8988T (cell line): Measurements from ENCODE around the gene N4BP2L2.

ENCODE experiments used
- DNase-seq: peaks from one replicate; pipeline ENCODE4 v3.0.0; 2011

N4BP2L2 gene

GRCh38 chr13:32528358-32528757, 10.2 kb downstream of the N4BP2L2 start:
- DNase-seq, result no peak

GRCh38 chr13:32527151-32527550, 11.4 kb downstream of the N4BP2L2 start:
- no peak for DNase-seq

- no peak for DNase-seq
These were observed 12.8 kb downstream of the N4BP2L2 start for GRCh38 chr13:32525766-32526165.

- no peak for DNase-seq
These were observed 23.3 kb downstream of the N4BP2L2 start for GRCh38 chr13:32515246-32515645.

- no peak for DNase-seq
These were observed 27.1 kb downstream of the N4BP2L2 start for GRCh38 chr13:32511482-32511881.

GRCh38 chr13:32504876-32505275, 33.7 kb downstream of the N4BP2L2 start:
- DNase-seq, result no peak

GRCh38 chr13:32504263-32504662, 34.3 kb downstream of the N4BP2L2 start:
- DNase-seq, result no peak

- no peak for DNase-seq
These were observed 34.9 kb downstream of the N4BP2L2 start for GRCh38 chr13:32503727-32504126.

GRCh38 chr13:32501064-32501463, 37.5 kb downstream of the N4BP2L2 start:
- DNase-seq, result no peak

GRCh38 chr13:32499538-32500210, 38.9 kb downstream of the N4BP2L2 start:
- no peak for DNase-seq

GRCh38 chr13:32497589-32497988, 41.0 kb downstream of the N4BP2L2 start:
- no peak for DNase-seq

- DNase-seq, result no peak
These were observed 41.9 kb downstream of the N4BP2L2 start for GRCh38 chr13:32496599-32497160.

- DNase-seq, result no peak
These were observed 42.8 kb downstream of the N4BP2L2 start for GRCh38 chr13:32495841-32496240.

- no peak for DNase-seq
These were observed 43.2 kb downstream of the N4BP2L2 start for GRCh38 chr13:32495429-32495828.

GRCh38 chr13:32491028-32491427, 47.6 kb downstream of the N4BP2L2 start:
- DNase-seq, result no peak

GRCh38 chr13:32476892-32477291, 61.7 kb downstream of the N4BP2L2 start:
- no peak for DNase-seq

GRCh38 chr13:32476021-32476731, 62.4 kb downstream of the N4BP2L2 start:
- no peak for DNase-seq

- DNase-seq, result no peak
These were observed 63.4 kb downstream of the N4BP2L2 start for GRCh38 chr13:32474999-32475792.

GRCh38 chr13:32473650-32474049, 64.9 kb downstream of the N4BP2L2 start:
- DNase-seq, result no peak

GRCh38 chr13:32472194-32472621, 66.4 kb downstream of the N4BP2L2 start:
- DNase-seq, result no peak

- DNase-seq, result no peak
These were observed 67.2 kb downstream of the N4BP2L2 start for GRCh38 chr13:32471187-32471922.

GRCh38 chr13:32468502-32469142, 70.0 kb downstream of the N4BP2L2 start:
- no peak for DNase-seq
